ENCODE measurements around the gene UNC79.

DNA sequence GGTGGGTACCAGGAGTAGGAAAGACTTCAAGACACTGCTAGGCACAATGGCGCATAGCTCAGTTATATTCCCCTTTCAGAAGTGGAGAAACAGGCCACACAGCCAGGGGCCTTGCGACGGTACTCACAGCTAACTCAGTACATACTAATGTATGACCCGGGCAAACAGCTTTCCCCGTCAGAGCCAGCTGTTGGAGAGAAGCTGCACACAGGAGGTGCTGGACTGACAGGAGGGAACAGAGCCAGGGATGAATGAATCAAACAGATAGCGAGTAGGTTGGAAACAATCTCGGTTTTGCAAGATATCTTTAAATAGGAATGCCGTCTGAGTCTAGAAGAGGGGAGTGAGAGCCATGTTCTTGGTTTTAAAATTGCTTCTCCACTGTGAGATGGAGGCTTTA is 312.0 kb downstream of the UNC79 start:
- TF ChIP-seq SUZ12 (IDR thresholded peaks at IDR 0.05; ENCODE audit: extremely low read depth, insufficient read depth, insufficient read length): no peak
- TF ChIP-seq ZNF274 (IDR thresholded peaks at IDR 0.05; ENCODE audit: low read depth, low read length): no peak
- no peak for TF ChIP-seq YY1 (IDR thresholded peaks at IDR 0.05; ENCODE audit: insufficient read depth, insufficient read length)
